ENCODE data around the gene EPS8L3.

DNA sequence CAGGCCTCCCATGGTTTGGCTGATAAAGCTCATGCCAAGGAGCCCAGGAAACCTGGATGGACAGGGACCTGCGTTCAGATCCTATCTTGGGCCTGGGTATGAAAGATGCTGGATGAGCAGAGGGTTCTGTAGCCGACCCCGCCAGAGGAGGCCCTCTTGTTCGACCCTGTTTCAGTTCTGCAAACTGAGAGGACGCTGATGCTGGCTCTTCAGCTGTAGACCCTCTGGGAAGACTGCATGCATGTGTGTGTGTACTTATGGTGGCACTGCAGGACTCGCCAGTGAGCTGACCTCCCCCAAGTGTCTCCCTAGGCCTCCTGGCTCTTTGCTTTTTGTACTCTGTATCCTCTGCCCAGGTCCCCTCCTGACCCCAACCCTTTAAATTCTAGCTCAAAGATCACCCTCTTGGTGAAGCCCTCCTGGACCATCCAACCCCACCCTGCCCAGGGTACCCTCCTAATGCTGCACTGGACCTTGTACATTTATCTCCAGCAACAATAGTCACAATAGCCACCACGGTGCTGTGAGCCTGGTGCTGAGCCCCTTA, 1.6 kb downstream of the EPS8L3 start:
- TF ChIP-seq POLR2A (IDR thresholded peaks at IDR 0.05) = no peak
- TF ChIP-seq, protein P1, sequence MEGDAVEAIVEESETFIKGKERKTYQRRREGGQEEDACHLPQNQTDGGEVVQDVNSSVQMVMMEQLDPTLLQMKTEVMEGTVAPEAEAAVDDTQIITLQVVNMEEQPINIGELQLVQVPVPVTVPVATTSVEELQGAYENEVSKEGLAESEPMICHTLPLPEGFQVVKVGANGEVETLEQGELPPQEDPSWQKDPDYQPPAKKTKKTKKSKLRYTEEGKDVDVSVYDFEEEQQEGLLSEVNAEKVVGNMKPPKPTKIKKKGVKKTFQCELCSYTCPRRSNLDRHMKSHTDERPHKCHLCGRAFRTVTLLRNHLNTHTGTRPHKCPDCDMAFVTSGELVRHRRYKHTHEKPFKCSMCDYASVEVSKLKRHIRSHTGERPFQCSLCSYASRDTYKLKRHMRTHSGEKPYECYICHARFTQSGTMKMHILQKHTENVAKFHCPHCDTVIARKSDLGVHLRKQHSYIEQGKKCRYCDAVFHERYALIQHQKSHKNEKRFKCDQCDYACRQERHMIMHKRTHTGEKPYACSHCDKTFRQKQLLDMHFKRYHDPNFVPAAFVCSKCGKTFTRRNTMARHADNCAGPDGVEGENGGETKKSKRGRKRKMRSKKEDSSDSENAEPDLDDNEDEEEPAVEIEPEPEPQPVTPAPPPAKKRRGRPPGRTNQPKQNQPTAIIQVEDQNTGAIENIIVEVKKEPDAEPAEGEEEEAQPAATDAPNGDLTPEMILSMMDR (IDR thresholded peaks at IDR 0.05) = no peak
